Gastroesophageal sphincter (tissue), 2 donors: ENCODE measurements around the gene C17orf50.

Experiments used
- EP300 ChIP-seq: sonication (generic); formaldehyde crosslinking; IDR thresholded peaks from one replicate; pipeline ENCODE4 v1.6.1; 2017; ENCODE audit warnings: antibody characterized with exemption, mild to moderate bottlenecking
- POLR2A ChIP-seq, 2 donors: fragments of 450-650 bp; IDR thresholded peaks; one replicate each; pipeline ENCODE4 v1.6.1; 2017; ENCODE audit warnings: antibody characterized with exemption in 2 of 2, mild to moderate bottlenecking in 2 of 2, moderate library complexity in 1 of 2

DNA sequence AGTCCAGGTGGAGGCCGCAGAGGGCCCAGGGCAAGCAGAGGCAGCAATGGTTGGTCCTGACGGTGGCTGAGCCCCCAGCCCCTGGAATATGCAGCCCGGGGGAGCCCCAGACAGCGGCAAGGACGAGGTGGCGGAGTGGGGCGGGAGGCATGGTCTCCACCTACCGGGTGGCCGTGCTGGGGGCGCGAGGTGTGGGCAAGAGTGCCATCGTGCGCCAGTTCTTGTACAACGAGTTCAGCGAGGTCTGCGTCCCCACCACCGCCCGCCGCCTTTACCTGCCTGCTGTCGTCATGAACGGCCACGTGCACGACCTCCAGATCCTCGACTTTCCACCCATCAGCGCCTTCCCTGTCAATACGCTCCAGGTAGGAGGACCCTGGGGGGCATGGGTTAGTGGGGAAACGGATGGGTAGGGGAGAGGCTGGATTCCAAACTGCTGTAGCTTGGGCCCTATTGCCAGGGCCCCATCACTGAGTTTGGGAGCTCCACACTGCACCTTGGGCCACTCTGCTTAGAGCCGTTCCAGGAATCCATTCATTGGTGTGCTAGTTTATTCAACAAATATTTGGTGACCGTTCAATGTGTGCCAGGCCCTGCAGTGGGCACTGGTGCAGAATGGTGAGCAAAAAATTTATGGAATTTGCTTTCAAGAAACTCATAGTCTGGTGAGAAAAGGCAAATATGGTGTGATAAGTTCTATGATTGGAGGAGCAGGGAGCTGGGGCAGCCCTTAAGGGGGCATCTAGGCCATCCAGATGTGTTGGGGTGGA is 25.5 kb upstream of the C17orf50 start:
- no peak for TF ChIP-seq EP300
- no peak for TF ChIP-seq POLR2A (IDR thresholded peaks at IDR 0.05)
